DMS 273 treated with DMSO at 0.1 percent for 48 hours (cell line): Measurements from ENCODE around the gene CNPY1.

Experiments used
- DNase-seq: peaks from one replicate; lab custom pipeline; 2025; lab: John Stamatoyannopoulos, UW

Gene CNPY1

GRCh38 chr7:155511702-155511996 lies 34.7 kb downstream of the CNPY1 start:
- DNase-seq, result no peak

- no peak for DNase-seq
Observed at GRCh38 chr7:155510975-155511701, 35.2 kb downstream of the CNPY1 start.

- DNase-seq, result no peak
Observed at GRCh38 chr7:155509725-155510551, 36.4 kb downstream of the CNPY1 start.

GRCh38 chr7:155509359-155509724 lies 37.0 kb downstream of the CNPY1 start:
- DNase-seq, result no peak

GRCh38 chr7:155508376-155509358 lies 37.7 kb downstream of the CNPY1 start:
- no peak for DNase-seq

- DNase-seq, result no peak
Observed at GRCh38 chr7:155507576-155507975, 38.8 kb downstream of the CNPY1 start.

GRCh38 chr7:155506854-155507337 lies 39.5 kb downstream of the CNPY1 start:
- DNase-seq, result no peak

GRCh38 chr7:155505422-155505793 lies 41.0 kb downstream of the CNPY1 start:
- no peak for DNase-seq

GRCh38 chr7:155497149-155497901 lies 49.0 kb downstream of the CNPY1 start:
- DNase-seq, result no peak

- DNase-seq, result no peak
Observed at GRCh38 chr7:155496267-155497005, 49.9 kb downstream of the CNPY1 start.

GRCh38 chr7:155495440-155496248 lies 50.7 kb downstream of the CNPY1 start:
- DNase-seq, result no peak

- DNase-seq, result no peak
Observed at GRCh38 chr7:155494551-155494950, 51.8 kb downstream of the CNPY1 start.

- no peak for DNase-seq
Observed at GRCh38 chr7:155493744-155494538, 52.4 kb downstream of the CNPY1 start.

- no peak for DNase-seq
Observed at GRCh38 chr7:155491812-155492211, 54.5 kb downstream of the CNPY1 start.

- DNase-seq, result no peak
Observed at GRCh38 chr7:155490697-155491628, 55.4 kb downstream of the CNPY1 start.

GRCh38 chr7:155489862-155490696 lies 56.3 kb downstream of the CNPY1 start:
- DNase-seq, result no peak
